Fibroblast of mammary gland (primary cell): ENCODE data around the gene SERPINA4.

ENCODE experiments used
- DNase-seq: peaks from one replicate; pipeline ENCODE4 v3.0.0-alpha.2; 2010; ENCODE audit warnings: low read depth
- H3K4me3 ChIP-seq: 2 replicates; pipeline ENCODE4 v1.5.1; 2011; ENCODE audit warnings: low read depth, mild to moderate bottlenecking, low read length, moderate library complexity; ENCODE audit not compliant: control insufficient read depth
- TF ChIP-seq, protein P1 (sequence below): conservative IDR thresholded peaks from 2 replicates; pipeline ENCODE4 v1.5.1; 2011; ENCODE audit warnings: low read depth, low read length, inconsistent platforms; ENCODE audit not compliant: control insufficient read depth, insufficient read depth

The SERPINA4 gene

DNA sequence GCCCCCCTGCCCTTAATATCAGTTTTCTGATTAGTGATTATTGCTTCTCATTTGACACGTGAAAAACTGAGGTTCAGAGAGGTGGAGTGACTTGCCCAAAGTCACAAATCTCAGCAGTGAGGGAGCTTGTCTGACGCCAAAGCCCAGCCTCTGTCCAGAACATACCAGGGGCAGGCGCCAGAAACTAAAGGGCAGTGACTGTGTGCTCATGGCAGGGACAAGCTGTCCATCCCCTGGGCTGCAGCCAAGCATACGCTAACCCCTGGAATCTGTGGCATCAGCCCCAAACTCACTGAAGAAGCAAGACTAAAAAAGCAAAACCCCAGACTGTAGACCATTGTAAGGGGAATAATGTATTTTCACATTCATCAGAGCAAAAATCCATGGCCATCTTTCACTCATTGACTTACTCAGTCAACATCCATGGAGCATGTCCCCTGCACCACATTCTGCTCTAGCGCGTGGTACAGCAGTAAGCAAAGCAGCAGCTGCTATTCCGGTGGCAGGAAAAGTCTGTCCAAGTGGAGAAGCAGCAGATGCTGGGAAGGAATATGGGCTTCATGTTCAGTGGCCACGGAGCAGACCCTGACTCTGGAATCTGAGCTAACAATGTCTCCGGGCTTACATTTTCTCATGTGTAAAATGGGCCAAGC, 1.5 kb upstream of the SERPINA4 start:
- TF ChIP-seq, protein P1, sequence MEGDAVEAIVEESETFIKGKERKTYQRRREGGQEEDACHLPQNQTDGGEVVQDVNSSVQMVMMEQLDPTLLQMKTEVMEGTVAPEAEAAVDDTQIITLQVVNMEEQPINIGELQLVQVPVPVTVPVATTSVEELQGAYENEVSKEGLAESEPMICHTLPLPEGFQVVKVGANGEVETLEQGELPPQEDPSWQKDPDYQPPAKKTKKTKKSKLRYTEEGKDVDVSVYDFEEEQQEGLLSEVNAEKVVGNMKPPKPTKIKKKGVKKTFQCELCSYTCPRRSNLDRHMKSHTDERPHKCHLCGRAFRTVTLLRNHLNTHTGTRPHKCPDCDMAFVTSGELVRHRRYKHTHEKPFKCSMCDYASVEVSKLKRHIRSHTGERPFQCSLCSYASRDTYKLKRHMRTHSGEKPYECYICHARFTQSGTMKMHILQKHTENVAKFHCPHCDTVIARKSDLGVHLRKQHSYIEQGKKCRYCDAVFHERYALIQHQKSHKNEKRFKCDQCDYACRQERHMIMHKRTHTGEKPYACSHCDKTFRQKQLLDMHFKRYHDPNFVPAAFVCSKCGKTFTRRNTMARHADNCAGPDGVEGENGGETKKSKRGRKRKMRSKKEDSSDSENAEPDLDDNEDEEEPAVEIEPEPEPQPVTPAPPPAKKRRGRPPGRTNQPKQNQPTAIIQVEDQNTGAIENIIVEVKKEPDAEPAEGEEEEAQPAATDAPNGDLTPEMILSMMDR = no peak
- no peak for DNase-seq
- no peak overlapping the region for H3K4me3 ChIP-seq

DNA sequence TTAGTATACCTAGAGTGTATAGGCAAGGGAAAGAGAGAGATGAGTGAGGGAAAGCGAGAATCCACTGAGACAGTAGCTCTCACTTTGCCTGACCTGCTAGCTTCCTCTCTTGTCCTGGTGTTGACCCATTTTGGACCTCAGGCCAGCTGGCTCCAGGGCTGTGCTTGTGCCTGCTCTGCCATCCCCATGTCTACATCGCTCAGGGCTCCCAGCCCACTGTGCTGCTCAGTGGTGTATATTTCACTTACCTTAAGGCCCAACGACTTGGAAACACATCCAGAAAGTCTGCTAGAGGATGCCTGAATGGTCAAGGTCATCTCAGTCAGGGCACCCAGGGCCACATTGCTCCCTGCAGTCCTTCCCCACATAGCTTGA, 964 bp upstream of the SERPINA4 start:
- DNase-seq = no peak
- H3K4me3 ChIP-seq = no peak overlapping the region
- TF ChIP-seq, protein P1 = no peak

- no peak overlapping the region for H3K4me3 ChIP-seq
- no peak for DNase-seq
- TF ChIP-seq, protein P1 = no peak
Observed at GRCh38 chr14:94561656-94562010, 391 bp downstream of the SERPINA4 start.

DNA sequence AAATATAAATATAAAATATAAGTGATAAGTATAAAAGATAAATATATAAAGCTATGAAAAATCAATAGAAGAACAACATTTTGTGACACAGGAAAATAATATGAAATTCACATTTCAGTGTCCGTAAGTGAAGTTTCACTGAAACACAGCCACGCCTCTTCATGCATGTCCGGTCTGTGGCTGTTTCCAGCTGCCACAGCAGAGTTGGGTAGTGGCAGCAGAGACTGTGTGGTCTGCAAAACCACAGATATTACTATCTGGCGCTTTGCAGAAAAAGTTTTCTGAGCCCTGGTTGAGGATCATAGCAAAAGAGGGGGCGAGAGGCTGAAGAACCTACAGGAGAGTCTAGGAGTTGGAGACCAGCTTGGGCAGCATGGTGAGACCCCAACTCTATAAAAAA, 780 bp downstream of the SERPINA4 start:
- H3K4me3 ChIP-seq = no peak overlapping the region
- no peak for DNase-seq
- TF ChIP-seq, protein P1 = no peak

DNA sequence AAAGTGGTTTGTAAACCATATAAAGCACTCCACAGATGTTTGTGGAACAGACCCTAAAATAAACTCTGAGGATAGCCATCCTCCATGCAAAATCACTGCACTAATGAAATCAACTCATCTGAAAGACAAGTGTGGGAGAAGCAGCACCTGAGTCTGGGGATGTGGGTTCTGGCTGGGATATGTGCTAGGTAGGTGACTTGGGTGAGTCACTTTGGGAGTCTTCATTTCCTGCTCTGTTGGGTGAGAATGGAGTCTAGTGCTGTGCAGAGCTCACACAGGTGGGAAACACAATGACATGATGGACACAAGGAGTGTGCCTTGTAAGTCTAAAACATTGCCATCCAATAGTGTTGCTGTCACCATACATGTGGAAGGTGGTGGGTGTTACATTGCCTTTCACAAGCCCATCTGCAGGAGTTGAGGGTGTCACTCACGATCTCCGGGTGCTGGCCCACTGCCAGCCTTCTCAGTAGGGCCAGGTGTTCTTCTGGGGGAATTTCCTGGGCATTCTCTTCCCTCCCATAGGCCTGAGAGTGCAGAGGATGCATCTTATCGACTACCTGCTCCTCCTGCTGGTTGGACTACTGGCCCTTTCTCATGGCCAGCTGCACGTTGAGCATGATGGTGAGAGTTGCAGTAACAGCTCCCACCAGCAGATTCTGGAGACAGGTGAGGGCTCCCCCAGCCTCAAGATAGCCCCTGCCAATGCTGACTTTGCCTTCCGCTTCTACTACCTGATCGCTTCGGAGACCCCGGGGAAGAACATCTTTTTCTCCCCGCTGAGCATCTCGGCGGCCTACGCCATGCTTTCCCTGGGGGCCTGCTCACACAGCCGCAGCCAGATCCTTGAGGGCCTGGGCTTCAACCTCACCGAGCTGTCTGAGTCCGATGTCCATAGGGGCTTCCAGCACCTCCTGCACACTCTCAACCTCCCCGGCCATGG, 2.0 kb downstream of the SERPINA4 start:
- no peak for DNase-seq
- TF ChIP-seq, protein P1 = no peak
- no peak overlapping the region for H3K4me3 ChIP-seq

DNA sequence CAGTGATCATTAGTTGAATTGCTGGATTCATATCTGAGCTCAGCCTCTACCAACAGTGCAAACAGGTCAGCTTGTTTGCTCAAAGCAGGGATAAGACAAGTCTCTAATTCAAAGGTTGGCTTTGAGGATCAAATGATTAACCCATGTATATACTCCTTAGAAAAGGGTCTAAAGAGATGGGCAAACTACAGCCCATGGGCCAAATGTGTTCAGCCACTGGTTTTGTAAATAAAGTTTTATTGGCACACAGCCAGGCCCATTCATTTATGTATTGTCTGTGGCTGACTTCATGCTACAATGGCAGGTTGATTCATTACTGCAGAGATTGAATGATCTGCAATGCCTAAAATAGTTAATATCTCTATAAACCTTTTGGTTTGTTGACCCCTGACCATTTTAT, 3.1 kb downstream of the SERPINA4 start:
- TF ChIP-seq, protein P1 = no peak
- H3K4me3 ChIP-seq = no peak overlapping the region
- DNase-seq = no peak

- DNase-seq = no peak
- no peak overlapping the region for H3K4me3 ChIP-seq
- TF ChIP-seq, protein P1 = no peak
Observed at GRCh38 chr14:94568186-94568585, 6.9 kb downstream of the SERPINA4 start.
